ENCODE data around the gene SASH3.
A peak's percentile ranks its signal among the peaks of the same experiment; 100 is the strongest.

The SASH3 gene

GRCh38 chrX:129842510-129843208 lies 62.9 kb downstream of the SASH3 start:
- no peak for DNase-seq (ENCODE audit: low read depth)
- peak overlapping the region; percentile 63 for H3K4me3 ChIP-seq (ENCODE audit: low read depth, low read length)
- no peak for TF ChIP-seq CTCF (IDR thresholded peaks at IDR 0.05; ENCODE audit: low read depth, low read length)
- TF ChIP-seq MAX (IDR thresholded peaks at IDR 0.05; ENCODE audit: low read depth, low read length): 0 out of 2 replicates have a peak, but pooled peaks have one; percentile 10

- no peak for DNase-seq (ENCODE audit: low read depth)
- peak overlapping the region; percentile 63 for H3K4me3 ChIP-seq (ENCODE audit: low read depth, low read length)
- no peak for TF ChIP-seq MAX (IDR thresholded peaks at IDR 0.05; ENCODE audit: low read depth, low read length)
- no peak for TF ChIP-seq POLR2A (IDR thresholded peaks at IDR 0.05; ENCODE audit: extremely low read depth, insufficient read length)
- no peak for TF ChIP-seq CTCF (IDR thresholded peaks at IDR 0.05; ENCODE audit: low read depth, low read length)
- TF ChIP-seq MYC (IDR thresholded peaks at IDR 0.05; ENCODE audit: low read depth, low read length): no peak
Observed at GRCh38 chrX:129843209-129843458, 63.4 kb downstream of the SASH3 start.

GRCh38 chrX:129843459-129844306 lies 63.9 kb downstream of the SASH3 start, which contains the start of gene ZDHHC9:
Gene ZDHHC9, minus strand, starts transcription at chrX:129843886. Its CDS starts 1,941 bp downstream, at chrX:129841945.
- peak; percentile 90 for DNase-seq (ENCODE audit: low read depth)
- H3K4me3 ChIP-seq (ENCODE audit: low read depth, low read length): peak within 1 kb of the TSS; percentile 63
- TF ChIP-seq POLR2A (IDR thresholded peaks at IDR 0.05; ENCODE audit: extremely low read depth, insufficient read length): no peak
- TF ChIP-seq CTCF (IDR thresholded peaks at IDR 0.05; ENCODE audit: low read depth, low read length): no peak
- TF ChIP-seq MYC (IDR thresholded peaks at IDR 0.05; ENCODE audit: low read depth, low read length): no peak
- peak; percentile 76 for TF ChIP-seq MAX (IDR thresholded peaks at IDR 0.05; ENCODE audit: low read depth, low read length)
